GM12872 (cell line): ENCODE results near the gene MINDY4.

Experiments
- TF ChIP-seq, protein P1 (sequence below): IDR thresholded peaks from 3 replicates; pipeline ENCODE4 v1.5.1; 2011; ENCODE audit warnings: low read depth, mild to moderate bottlenecking, low read length, moderate library complexity; ENCODE audit not compliant: insufficient read depth

MINDY4 gene

DNA sequence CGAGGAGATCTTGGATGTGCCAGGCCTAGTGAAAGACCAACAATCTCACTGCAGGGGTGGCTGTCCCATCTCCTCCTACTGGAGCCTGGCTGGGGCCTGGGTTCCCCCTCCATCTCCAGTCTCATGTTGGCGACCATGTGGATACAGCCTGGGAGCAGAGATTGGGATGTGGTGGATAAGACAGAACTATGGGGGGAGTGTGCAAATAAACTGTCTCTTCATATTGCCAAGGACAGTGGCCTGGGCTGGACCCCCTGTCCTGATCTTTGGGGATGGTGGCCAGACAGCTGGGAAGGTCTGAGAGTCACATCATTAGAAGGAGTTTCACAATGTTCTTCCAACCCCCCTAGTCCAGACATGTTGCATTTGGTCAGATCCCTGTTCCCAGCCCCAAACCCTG lies 5.8 kb upstream of the MINDY4 start:
- TF ChIP-seq, protein P1, sequence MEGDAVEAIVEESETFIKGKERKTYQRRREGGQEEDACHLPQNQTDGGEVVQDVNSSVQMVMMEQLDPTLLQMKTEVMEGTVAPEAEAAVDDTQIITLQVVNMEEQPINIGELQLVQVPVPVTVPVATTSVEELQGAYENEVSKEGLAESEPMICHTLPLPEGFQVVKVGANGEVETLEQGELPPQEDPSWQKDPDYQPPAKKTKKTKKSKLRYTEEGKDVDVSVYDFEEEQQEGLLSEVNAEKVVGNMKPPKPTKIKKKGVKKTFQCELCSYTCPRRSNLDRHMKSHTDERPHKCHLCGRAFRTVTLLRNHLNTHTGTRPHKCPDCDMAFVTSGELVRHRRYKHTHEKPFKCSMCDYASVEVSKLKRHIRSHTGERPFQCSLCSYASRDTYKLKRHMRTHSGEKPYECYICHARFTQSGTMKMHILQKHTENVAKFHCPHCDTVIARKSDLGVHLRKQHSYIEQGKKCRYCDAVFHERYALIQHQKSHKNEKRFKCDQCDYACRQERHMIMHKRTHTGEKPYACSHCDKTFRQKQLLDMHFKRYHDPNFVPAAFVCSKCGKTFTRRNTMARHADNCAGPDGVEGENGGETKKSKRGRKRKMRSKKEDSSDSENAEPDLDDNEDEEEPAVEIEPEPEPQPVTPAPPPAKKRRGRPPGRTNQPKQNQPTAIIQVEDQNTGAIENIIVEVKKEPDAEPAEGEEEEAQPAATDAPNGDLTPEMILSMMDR: no peak

- TF ChIP-seq, protein P1: no peak
These were observed 408 bp upstream of the MINDY4 start for GRCh38 chr7:30770845-30771173.

DNA sequence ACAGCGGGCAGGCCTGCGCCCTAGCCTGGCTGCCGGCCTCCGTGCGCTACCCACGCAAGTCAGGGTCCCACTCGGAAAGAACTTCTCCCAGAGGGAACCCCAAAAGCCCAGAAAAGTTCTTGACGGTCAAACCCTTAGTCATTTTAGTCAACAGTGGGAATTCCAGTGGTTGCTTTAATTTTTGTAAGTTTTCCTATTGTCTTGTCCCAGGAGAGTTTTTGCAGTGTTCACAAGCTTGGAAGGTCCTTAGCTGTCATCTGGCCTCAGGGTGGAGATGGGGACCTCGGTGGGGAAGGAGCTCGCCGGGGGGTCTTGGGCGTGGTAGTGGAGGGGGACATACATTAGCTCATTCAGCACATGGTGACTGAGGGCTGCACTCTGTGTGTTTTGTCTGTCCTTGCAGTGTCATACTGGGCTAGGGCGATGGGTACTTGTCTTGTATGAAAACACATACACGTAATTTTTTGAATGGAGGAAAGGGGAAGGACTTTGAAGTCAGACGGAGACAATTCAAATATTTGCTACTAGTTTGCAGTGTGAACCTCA lies 736 bp downstream of the MINDY4 start:
- TF ChIP-seq, protein P1: no peak

DNA sequence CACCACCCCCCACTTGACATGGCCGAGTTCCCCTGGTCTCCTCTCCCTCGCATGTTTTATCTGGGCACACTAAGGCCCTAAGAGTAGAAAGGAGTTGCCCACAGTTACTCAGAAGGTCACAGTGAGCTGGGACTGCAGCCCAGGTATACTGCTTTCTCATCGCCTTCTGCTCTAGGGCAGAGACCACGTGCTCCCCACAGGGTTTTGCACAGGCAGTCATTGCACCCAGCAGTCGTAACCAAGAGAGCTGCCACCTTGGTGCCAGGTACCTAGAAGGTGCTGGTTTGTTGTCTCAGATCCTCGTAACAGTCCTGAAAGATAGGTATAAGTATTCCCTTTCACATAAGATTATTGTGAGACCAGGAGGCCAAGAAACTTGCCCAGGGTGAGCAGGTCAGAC lies 1.8 kb downstream of the MINDY4 start:
- TF ChIP-seq, protein P1: no peak

GRCh38 chr7:30775992-30776391 lies 4.8 kb downstream of the MINDY4 start:
- TF ChIP-seq, protein P1: no peak

- TF ChIP-seq, protein P1: no peak
These were observed 5.8 kb downstream of the MINDY4 start for GRCh38 chr7:30776971-30777370.

GRCh38 chr7:30778255-30779025 lies 7.2 kb downstream of the MINDY4 start:
- TF ChIP-seq, protein P1: no peak
